ENCODE measurements around the gene COL13A1. TPM values are rescaled to one million over a fixed set of nuclear protein-coding genes. Genes with fewer than 3 reads are reported as not detected.

Gene COL13A1
- total RNA-seq, 1 experiment from 2014 or later = 3.6 TPM

DNA sequence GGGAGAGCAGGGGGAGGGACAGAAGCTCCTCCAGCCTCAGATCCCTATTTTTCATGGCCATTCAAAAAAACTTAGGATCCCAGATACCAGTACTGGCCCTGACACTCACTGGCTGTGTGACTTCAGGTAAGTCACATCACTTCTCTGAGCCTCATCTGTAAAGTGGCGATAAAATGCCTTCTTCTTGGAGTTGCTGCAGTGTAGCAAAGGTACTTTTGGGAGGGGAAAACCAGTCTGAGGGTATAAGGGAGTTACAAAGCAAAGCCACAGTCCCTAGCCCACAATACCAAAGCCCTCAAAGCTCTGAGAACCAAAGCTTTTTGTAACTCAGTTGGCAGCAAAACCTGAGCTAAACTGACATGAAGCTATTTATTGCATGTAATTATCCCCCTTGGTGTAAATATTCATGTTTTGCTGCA is 43.4 kb upstream of the COL13A1 start:
- Mint-ChIP-seq H3K4me3 (no peak overlapping the region), H3K9me3 (no peaks in the 10 kb centered on the region), H3K4me1 (0 out of 4 replicates have a peak, but pooled peaks cover 0 to 3% of the 10 kb centered on the region in 2 experiments), H3K36me3 (ENCODE audit: insufficient read depth in 1 of 3, low read depth in 3 of 3) (no peaks in the 10 kb centered on the region), H3K27ac (no peak overlapping the region), H3K27me3 (ENCODE audit: low read depth) (peaks cover 9% of the 10 kb centered on the region)
- Histone ChIP-seq H4K20me1 (ENCODE audit: control insufficient read depth, insufficient read depth, insufficient read length) (no peaks in the 10 kb centered on the region), H2BK12ac (ENCODE audit: insufficient read length, low read depth, low read length) (no peak overlapping the region), H3K79me1 (ENCODE audit: insufficient read depth, low read depth, low read length, poor library complexity, severe bottlenecking) (no peaks in the 10 kb centered on the region), H3K79me2 (ENCODE audit: insufficient read depth, low read length) (no peaks in the 10 kb centered on the region), H2BK120ac (ENCODE audit: low read depth, low read length, poor library complexity, severe bottlenecking) (no peak overlapping the region), H2AFZ (ENCODE audit: low read length) (no peak overlapping the region), H2BK5ac (ENCODE audit: insufficient read length, low read length) (no peak overlapping the region), H2BK20ac (ENCODE audit: low read depth, low read length, poor library complexity, severe bottlenecking) (no peak overlapping the region), H3K4ac (ENCODE audit: low read depth, low read length) (no peak overlapping the region), H3K27ac (ENCODE audit: insufficient read length, low read depth, low read length) (no peak overlapping the region), H3K14ac (ENCODE audit: insufficient read depth, low read length) (no peak overlapping the region), H3K27me3 (ENCODE audit: insufficient read depth, low read length) (peaks cover 3% of the 10 kb centered on the region), H3T11ph (ENCODE audit: low read length) (no peak overlapping the region), H3K4me2 (ENCODE audit: insufficient read depth, insufficient read length, low read length) (no peak overlapping the region), H3K56ac (ENCODE audit: insufficient read length, low read depth, low read length) (no peak overlapping the region), H4K5ac (ENCODE audit: insufficient read length, low read depth, low read length) (no peak overlapping the region), H3K18ac (ENCODE audit: insufficient read length, low read depth, low read length) (no peak overlapping the region), H4K8ac (replicated peaks; ENCODE audit: insufficient read length, low read depth, low read length) (no peak overlapping the region), H2BK15ac (ENCODE audit: low read depth, low read length) (no peak overlapping the region), H3K4me1 (ENCODE audit: insufficient read depth, low read length) (no peaks in the 10 kb centered on the region), H2AK5ac (ENCODE audit: insufficient read length, low read length) (no peak overlapping the region), H4K91ac (ENCODE audit: insufficient read length, low read depth, low read length) (no peak overlapping the region), H3K9me3 (ENCODE audit: control insufficient read depth, low read depth, low read length) (no peaks in the 10 kb centered on the region), H3K9ac (ENCODE audit: extremely low read depth, insufficient read length, low read length) (no peak overlapping the region), H3K23me2 (ENCODE audit: insufficient read length, low read depth, low read length, poor library complexity, severe bottlenecking) (no peaks in the 10 kb centered on the region), H3K23ac (ENCODE audit: insufficient read length, low read depth, low read length) (no peak overlapping the region)
- TF ChIP-seq, protein P1, sequence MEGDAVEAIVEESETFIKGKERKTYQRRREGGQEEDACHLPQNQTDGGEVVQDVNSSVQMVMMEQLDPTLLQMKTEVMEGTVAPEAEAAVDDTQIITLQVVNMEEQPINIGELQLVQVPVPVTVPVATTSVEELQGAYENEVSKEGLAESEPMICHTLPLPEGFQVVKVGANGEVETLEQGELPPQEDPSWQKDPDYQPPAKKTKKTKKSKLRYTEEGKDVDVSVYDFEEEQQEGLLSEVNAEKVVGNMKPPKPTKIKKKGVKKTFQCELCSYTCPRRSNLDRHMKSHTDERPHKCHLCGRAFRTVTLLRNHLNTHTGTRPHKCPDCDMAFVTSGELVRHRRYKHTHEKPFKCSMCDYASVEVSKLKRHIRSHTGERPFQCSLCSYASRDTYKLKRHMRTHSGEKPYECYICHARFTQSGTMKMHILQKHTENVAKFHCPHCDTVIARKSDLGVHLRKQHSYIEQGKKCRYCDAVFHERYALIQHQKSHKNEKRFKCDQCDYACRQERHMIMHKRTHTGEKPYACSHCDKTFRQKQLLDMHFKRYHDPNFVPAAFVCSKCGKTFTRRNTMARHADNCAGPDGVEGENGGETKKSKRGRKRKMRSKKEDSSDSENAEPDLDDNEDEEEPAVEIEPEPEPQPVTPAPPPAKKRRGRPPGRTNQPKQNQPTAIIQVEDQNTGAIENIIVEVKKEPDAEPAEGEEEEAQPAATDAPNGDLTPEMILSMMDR (conservative IDR thresholded peaks at IDR 0.05) = no peak
- WGBS (ENCODE audit: extremely low coverage, insufficient read length, low lambda C conversion rate) = no CpG with 5 or more reads among the region's 1 CpG
- no peak for DNase-seq

Measured in H9 (cell line).